HG03196 (cell line): ENCODE data around the gene COPE.
"Not testable (repeated sequence)": the region's sequence is repeated elsewhere in the genome, so short reads cannot be mapped to it uniquely, and the experiment has no call there.

ENCODE experiments used
- ATAC-seq: cut with Tn5 transposase; IDR thresholded peaks from one replicate; pipeline ENCODE4 v1.9.1; 2021; ENCODE audit not compliant: unreplicated experiment

The COPE gene

DNA sequence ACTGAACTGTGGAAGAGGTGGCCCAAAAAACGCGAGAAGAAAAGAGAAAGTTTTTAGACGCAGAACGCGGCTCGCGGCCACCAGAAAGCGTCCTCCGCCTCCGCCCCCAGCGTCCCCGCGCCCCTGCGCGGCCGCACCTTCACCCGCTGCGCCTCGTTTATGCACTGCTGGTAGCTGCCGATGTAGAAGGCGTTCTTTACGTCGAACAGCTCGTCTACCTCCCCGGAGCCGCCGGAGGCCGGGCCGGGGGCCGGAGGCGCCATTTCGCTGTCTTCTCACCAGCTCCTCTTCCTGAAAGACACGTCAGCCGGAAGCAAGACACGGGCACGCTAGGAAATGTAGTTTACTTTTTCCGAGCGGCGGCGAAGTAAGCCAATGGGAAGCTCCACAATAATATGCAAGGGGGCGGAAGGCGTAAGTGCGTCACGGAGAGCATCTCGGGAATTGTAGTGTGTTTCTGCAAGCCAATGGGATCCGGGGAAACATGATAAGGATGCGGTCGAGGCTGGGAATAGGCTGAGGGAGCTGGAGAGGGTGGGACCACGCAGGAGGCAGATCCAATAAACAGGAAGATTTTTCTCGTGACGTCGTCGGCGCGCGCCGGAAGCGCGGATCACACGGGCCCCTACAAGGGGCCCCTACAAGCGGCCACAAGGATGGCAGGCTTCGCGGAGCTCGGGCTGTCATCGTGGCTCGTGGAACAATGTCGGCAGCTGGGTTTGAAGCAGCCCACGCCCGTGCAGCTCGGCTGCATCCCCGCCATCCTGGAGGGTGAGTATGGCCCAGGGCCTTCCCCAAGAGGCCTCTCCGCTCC is at the start of gene COPE, which contains the start of gene DDX49:
Gene COPE (minus strand): TSS at position 302 of the 814 bp plus-strand sequence. CDS start 39 bp downstream, at position 263.
Gene DDX49 (plus strand): TSS at position 630 of the 814 bp plus-strand sequence. CDS start 27 bp downstream, at position 657.
- peak; percentile 91 for ATAC-seq

- ATAC-seq = no peak
Observed at GRCh38 chr19:18967358-18968146, 48.4 kb upstream of the COPE start.

GRCh38 chr19:18966307-18966706 is 47.1 kb upstream of the COPE start:
- no peak for ATAC-seq

DNA sequence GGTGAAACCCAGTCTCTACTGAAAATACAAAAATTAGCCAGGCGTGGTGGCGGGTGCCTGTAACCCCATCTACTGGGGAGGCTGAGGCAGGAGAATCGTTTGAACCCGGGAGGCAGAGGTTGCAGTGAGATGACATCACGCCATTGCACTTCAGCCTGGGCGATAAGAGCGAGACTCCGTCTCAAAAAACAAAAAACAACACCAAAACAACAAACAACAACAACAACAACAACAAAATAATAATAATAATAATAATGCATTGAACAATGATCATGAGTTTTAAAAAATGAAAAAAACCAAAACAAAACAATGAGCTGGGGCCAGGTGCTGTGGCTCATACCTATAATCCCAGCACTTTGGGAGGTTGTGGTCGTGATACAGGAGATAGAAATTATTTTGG is 44.9 kb upstream of the COPE start:
- no peak for ATAC-seq

DNA sequence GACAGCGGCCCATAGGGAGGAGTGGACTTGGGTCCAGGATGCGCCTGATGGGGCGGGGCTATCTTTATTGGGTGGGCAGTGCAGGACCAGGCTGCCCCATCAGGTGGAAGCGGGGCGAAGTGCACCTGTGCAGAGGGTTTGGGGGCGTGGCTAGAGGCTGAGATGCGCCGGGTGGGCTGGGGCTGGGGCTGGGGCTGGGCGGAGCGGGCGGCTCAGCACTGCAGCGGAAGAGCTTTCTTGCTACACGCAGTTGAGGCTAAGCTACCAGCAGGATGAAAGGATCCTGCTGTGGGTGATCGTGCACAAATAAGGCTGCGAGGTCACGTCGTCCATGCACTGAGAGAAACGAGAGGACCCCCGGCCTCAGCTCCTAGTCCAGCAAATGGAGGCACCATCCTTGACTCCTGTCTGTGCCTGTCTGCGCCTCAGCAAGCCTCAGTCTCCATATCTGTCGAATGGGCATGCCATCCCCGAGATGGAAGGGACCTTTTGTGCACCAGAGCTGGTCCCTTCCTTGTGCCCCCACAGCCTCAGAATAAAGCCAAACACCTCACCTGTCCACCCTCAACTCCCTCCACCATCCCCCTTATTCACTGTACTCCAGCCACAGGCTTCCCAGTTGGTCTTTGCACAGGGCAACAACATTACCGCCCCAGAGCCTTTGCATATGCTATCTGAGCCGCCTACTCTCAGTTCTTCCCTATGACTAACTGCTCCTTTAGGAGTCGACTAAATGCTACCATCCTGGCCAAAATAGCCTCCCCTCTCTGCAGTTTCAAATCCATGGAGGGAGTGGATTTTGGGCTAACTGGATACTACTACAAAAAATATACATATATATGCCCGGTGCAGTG is 42.8 kb upstream of the COPE start:
- no peak for ATAC-seq

DNA sequence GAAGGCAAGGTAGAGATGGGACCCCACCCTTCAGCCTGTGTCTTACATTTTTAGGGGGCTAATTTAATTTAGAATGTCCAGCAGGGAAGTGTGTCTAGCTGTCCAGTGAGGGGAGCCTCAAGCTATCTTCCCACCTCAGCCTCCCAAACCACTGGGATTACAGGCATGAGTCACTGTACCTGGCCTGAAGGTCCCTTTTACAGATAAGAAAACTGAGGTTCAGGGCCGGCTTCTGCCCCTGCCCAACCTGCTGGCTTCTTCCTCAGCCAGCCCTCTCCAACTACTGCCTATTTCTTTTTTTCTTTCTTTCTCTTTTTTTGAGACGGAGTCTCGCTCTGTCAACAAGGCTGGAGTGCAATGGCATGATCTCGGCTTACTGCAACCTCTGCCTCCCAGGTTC is 41.2 kb upstream of the COPE start:
- no peak for ATAC-seq

- ATAC-seq = no peak
Observed at GRCh38 chr19:18955042-18955441, 35.9 kb upstream of the COPE start.

DNA sequence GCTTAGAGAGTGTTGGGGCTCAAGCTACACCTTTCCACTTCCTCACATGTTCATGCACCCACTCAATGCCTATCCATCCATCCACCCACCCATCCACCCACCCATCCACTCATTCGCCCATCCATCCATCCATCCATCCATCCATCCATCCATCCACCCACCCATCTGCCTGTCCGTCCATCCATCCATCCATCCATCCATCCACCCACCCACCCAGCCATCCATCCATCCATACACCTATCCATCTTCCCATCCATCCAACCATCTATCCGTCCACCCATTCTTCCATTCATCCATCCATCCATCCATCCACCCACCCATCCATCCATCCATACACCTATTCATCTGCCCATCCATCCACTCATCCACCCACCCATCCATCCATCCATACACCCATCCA is 34.9 kb upstream of the COPE start:
- ATAC-seq = no peak

DNA sequence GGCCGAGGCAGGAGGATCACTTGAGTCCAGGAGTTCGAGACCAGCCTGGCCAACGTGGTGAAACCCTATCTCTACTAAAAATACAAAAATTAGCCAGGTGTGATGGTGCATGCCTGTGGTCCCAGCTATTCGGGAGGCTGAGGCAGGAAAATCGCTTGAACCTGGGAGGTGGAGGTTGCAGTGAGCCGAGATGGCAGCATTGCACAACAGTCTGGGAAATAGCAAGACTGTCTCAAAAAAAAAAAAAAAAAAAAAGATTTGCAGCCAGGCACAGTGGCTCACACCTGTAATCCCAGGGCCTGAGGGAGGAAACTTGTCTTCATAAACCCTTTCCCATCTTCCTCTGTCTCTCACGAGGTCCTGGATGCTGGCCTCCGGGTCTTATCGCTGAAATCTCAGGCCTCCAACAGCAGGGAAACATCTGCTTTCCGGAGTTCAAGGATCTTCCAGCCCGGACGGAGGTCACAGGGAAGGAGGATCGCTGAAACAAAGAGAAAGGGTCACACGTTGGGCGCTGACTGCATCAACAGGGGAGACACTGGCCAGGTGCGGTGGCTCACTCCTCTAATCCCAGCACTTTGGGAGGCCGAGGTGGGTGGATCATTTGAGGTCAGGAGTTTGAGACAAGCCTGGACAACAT is 33.3 kb upstream of the COPE start:
- not testable (repeated sequence) for ATAC-seq

DNA sequence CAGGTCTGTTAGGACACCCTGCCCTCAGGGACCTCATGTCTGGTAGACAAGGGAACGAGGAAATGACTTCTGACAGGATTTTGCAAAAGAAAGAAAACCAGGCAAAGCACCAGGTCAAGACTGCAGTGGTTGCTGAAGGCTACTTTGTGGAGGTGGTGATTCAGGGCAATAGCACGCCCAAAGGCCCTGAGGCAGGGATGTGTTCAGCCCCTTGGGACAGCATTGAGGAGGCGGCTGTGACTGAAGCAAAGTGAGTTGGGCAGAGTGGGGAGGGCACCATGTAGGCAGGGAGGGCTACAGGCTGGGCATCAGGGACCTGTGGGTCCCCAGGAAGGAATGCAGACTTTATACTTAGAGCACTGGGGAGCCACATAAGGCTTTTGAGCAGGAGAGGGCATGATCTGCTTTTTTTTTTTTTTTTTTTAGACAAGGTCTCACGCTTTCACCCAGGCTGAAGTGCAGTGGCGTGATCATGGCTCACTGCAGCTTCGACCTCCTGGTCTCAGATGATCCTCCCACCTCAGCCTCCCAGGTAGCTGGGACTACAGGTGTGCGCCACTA is 32.6 kb upstream of the COPE start:
- ATAC-seq = no peak

DNA sequence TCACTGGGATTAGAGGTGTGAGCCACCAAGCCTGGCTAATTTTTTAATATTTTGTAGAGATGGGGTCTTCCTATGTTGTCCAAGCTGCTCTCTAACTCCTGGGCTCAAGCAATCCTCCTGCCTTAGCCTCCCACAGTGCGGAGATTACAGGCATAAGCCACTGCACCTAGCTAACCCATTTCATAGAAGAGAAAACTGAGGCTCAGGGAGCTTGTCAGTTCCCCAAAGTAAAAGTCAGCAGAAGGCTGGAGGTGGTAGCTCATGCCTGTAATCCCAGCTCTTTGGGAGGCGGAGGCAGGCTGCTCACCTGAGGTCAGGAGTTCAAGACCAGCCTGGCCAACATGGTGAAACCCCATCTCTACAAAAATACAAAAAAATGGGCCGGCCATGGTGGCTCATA is 30.7 kb upstream of the COPE start:
- no peak for ATAC-seq

DNA sequence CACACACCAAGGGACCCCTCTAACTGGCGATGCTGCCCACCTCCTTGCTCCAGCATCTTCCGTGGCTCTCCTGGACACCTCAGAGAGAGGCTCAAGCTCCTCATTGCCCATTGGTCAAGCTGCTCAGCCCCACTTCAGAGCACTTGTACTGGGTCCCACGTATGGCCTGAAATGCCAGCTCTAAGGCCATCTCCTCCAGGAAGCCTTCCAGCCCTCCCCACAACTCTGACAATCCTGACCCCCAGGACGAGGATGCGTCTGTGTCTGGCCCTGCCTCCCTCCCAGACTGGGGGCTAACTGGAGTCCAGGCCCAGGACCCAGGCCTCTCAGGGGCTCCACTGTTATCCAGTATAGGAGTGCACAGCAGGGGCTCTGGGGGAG is 29.8 kb upstream of the COPE start:
- no peak for ATAC-seq

- no peak for ATAC-seq
Observed at GRCh38 chr19:18948075-18948975, 29.1 kb upstream of the COPE start.

DNA sequence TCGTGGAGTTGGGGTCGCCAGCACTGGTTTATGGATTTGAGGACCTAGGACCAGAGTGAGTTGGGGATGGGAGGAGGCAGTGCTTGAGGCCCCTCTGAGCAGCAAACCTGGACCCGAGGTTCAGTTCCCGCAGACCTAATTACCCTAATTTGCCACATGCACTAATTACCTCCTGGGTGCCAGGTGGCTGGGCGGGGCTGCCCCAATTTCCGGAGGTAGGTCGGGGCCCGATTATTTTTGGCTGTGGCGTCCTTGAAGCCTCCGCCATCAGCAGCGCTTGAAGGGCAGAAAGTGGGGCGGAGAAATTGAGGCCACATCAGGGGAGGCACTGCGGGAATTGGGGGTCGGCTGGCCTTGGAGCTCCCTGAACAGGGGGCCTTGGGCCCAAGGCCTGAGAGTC is 27.7 kb upstream of the COPE start:
- ATAC-seq = no peak

GRCh38 chr19:18946335-18946734 is 27.1 kb upstream of the COPE start:
- no peak for ATAC-seq

- no peak for ATAC-seq
Observed at GRCh38 chr19:18945297-18945696, 26.1 kb upstream of the COPE start.

- no peak for ATAC-seq
Observed at GRCh38 chr19:18943465-18943864, 24.3 kb upstream of the COPE start.

- ATAC-seq = no peak
Observed at GRCh38 chr19:18942692-18943091, 23.5 kb upstream of the COPE start.

- no peak for ATAC-seq
Observed at GRCh38 chr19:18941628-18942354, 22.6 kb upstream of the COPE start.
